GM04504 (cell line): Measurements from ENCODE around the gene GRM5.

Experiments
- DNase-seq: peaks from one replicate; pipeline ENCODE4 v3.0.0-alpha.2; 2012; ENCODE audit warnings: low read depth

Gene GRM5

GRCh38 chr11:88619071-88619425, 446.7 kb downstream of the GRM5 start:
- no peak for DNase-seq

DNA sequence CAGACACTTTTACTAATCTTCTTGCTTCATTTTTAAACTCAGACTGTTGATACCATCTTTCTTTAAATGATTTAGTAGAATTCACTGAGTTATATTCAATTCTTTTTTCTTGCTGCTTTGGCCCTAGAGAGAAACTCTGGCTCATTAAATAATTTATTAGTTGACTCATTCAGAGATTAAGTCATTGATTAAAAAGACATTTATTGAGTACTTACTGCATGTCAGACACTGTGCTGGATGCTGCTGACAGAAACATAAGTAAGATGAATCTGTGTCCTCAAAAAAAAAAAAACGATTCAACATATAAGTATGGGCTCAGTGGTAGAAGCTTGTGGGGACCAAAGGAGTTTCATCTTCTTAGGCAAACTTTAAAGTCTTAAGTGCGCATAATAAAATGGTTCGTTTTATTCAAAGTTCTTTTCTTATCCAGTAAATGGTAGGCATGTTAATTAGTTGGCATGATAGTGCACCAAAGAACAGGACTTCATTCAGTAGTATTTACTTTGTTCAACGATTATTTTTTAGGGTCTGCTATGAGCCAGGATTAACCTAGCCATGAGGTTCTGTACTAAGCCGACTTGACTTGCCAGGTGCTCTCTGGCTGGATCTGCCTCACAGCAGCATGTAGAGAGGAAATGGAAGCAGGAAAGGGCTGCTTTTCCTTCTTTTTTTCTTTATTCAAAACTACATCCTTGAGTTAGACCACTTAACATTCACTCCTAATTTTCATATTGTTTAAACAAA, 447.3 kb downstream of the GRM5 start:
- no peak for DNase-seq

DNA sequence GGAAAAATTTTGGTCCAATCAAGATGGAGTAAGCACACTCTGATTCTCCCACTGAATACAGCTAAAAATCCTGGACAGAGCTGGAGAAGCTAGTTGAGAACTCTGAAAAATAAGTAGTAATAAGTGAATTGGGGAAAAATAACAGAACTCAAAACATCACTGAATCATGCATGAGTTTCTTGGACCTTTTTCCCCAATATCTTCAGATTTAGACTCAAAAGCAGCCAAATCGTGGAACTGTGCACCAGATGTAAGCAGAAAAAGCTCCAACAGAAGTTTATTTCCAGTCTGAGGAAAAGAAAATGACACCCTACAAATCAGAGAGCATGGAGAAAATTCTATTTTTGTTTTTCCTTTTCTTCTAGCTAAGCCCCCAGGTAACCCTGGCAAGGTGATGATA, 448.6 kb downstream of the GRM5 start:
- no peak for DNase-seq

- DNase-seq = no peak
Observed at GRCh38 chr11:88604260-88604659, 461.5 kb downstream of the GRM5 start.

DNA sequence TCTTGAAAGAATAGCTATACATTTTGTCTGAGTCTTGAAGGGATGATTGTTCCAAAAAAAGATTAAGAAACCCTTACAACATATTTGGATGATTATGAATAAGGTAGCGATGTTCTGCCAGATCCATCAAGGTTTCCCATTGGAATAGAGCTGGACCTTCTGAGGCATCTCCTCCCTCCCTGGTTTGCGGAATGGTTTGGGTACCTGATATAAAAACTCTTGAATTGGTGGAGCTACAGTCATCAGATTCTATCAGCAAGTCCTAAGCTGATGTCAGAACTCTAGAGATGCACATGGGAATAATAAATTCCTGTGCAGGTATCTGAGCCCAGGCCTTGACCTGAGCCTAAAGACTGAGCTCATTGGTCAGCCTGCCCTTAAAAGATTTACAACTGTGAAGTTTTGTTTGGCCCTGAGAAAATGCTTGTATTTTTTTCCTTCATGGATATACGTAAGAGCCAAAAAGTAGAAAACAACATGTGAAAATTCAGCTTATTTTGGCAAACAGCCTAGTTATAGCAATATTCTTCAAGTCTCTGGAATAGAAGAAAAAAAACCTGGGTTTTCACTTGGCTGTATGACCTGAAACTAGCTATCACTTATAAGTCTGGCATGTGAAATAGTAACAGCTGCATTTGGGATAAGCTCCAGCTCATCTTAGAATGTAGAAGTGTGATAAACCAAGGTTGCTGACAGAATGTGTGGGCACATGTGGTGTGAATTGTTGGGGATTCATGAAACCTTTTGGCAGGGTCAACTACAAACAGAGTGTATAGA, 462.5 kb downstream of the GRM5 start:
- no peak for DNase-seq

DNA sequence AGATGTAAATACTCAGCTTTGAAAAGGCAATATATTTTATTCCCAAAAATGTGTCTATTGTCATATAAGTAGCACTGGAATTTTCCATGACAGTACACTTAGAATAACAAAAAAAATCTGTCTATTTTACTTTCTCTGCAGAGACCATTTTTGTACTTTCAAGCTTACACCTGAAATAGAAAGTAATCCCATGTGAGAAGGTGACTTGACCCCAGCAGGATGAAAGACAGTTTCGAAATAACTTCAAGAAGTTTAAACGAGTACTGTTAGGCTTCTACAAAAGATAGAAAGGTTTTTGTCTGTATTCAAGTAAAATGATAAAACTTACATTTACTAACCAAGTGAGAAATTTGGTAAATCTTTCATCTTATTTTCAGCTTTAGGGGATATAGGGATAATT, 468.4 kb downstream of the GRM5 start:
- no peak for DNase-seq

DNA sequence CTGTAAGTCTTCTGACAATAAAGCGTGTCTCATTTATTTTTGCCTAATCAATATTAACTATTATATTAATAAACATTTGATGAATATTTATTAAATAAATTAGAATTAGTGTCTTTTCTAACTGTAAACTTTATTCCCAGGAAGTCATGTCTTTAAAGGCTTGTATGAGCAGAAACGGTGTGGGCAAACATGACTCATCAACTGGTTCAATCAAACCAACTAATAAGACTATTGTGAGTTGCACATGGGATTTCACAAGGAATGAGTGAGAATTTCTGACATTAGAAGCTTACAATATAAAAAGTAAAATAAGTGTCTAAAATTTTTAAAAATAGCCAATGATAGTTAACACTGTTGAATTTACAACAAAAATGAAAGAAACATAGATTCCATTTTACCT, 469.0 kb downstream of the GRM5 start:
- DNase-seq = no peak

- DNase-seq = no peak
Observed at GRCh38 chr11:88594274-88594950, 471.4 kb downstream of the GRM5 start.

DNA sequence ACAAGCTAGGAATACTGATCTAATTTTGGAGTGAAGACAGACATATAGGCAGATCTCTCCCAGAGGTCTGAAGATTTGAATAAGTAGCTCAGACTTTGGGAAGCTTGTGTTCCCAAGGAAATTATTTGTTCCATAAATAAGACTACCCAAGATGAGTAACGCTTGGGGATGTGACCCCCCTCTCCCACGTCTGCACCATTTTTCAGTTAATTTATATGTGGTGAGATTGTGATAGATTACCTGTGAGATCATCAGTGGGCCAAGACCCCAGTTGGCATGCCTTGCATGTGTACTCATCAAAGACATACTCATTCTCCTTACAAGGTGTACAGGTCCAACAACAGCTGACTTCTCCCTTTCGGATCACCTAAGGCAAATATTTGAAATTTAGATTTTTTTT, 475.4 kb downstream of the GRM5 start:
- no peak for DNase-seq

GRCh38 chr11:88583251-88583650, 482.5 kb downstream of the GRM5 start:
- no peak for DNase-seq

DNA sequence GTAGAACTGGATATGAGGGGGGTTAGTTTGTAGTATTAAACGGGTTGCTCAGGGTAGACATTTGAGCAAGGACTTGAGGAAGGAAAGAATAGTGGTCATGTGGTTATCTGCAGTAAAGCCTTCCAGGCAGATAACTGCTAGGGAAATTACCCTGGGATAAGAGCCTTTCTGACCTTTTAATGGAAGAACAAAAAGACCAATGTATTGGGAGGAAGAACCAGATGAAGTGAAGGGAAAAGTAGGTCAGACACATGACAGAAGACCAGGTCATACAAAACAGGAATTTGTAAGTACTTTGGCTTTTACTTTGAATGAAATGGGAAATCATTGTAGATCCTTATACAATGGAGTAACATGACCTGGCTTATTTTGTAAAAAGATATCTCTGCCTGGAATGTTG, 486.3 kb downstream of the GRM5 start:
- DNase-seq = no peak

- DNase-seq = no peak
Observed at GRCh38 chr11:88576741-88577140, 489.0 kb downstream of the GRM5 start.

DNA sequence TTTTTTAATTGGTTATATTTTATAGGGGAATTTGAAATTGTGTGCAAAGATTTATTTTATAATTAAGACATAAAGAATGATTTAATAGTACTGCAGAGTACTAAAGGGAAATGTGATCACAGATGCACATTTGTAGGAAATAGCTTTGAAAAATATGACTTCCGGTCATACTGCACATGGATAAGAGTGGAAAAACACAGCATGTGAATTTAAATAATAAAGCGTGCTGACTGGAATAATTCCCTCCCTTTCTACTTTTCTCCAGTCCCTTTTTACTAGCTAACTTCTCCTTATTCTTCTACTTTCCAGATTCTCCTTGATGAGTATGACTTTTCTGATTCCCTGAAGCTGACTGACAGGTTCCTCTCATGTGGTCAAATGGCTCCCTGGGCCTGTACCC, 489.9 kb downstream of the GRM5 start:
- no peak for DNase-seq

DNA sequence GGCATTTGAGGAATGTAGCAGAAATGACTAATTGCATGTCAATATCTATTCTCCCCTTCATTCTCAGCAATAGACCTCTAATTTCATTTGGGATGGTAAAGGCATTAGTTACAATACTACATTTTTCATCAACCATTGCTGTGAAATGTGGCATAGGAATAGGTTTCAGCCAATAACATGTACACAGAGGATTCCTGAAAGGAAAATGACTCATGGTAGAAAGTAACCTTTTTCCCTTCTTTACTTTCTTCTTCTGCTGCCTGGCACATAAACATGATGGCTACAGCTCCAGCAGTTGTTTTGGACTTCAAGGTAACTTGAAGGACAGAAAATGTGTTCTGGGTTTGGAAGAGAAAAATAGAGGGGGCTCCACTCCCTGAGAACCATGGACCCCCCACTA, 496.4 kb downstream of the GRM5 start:
- DNase-seq = no peak

GRCh38 chr11:88555829-88556202, 510.0 kb downstream of the GRM5 start:
- DNase-seq = peak; percentile 82

GRCh38 chr11:88555018-88555828, 510.6 kb downstream of the GRM5 start:
- DNase-seq = peak; percentile 100

- peak; percentile 24 for DNase-seq
Observed at GRCh38 chr11:88553204-88553603, 512.6 kb downstream of the GRM5 start.

DNA sequence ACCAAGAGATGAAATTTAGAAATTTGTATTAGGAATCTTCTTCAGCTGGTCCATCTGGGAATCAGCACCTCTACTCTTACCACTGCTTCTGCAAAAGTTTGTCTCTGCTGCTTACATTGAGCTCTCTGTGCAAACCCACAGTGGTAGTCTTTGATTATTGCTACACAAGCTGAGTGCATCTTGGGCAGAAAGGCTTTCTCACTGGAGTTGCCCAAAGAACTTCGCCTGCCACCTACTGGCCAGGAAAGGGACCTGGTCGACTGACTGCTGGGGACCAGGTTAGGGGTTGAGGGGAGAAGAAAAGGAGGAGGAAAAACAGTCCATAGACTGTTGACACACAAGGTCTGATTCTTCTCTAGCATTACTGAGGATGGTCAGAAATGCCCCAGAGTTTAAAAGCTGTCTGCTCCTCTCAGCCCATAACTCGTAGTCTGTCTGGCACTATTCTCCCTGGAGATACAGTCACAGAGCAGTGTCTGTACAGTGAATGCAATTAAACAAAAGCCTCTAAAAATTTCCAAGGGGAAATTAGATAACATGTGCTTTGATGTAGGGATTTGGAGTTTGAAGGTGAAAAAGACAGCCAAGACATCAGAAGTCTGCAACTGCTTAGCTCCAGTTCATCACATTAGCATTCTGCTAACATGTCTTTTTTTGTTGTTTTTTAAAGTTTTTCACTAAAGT, 513.3 kb downstream of the GRM5 start:
- DNase-seq = no peak

DNA sequence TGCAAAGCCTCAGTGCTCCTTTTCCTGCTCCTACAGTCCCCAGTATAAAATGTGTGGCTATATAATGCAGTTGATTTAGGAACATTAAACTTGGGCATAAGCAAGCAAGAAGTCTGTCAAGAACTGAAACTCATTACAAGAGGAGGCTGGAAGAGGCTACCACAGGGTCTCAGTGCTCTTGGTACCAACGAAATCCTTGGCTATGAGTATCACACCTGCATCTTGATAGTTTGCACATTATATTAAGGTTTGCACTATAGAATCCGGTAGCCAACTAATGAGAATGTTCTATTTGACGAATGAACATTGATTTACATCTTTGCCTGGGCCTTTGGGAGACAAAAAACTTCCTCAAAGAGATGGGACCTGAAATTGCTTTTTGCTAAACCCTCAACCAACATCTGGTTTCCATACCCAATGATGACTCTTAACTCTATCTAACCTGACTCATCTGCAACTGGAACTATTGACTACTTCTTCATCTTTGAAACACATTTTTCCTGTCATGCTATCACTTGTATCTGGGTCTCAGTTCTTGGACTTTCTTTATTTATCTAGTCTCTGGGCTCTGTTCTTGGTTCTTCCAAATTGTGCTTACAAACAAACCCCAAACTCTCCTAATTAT, 521.0 kb downstream of the GRM5 start:
- DNase-seq = peak; percentile 38

DNA sequence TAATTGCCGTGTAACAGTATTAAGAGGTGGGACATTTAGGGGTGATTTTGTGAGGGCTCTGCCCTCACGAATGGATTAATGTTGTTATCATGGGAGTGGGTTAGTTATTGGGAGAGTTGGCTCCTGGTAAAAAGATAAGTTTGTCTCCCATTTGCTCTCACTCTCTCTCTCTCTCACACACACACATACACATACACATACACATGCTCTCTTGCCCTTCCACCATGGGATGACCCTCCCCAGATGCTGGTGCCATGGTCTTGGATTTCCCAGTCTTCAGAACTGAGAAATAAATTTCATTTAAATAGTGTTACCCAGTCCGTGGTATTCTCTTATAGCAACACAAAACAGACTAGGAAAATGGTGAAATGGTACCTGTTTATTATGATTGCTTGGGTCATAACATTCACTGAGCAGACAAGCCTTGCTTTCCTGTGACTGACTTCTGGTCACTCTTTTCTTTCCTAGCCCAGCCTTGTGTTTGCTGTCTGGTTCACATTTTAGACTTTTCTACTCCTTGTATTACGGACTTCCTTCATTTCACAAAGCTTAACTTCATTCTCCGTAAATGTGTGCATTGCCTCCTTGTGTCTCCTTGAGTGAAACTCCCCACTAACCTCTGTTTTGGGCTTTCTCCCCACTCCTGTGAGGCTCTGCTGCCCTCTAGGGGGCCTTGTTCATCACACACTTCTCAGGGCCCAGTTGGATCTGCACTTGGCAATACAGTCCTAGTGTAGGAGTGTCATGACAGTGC, 521.7 kb downstream of the GRM5 start:
- peak; percentile 94 for DNase-seq

GRCh38 chr11:88541006-88541405, 524.8 kb downstream of the GRM5 start:
- no peak for DNase-seq
